Activated CD4-positive, alpha-beta T cell treated with anti-CD3 and anti-CD28 coated beads for 1 hour (primary cell): ENCODE data around the gene MCF2L.

ENCODE experiments used
- DNase-seq: peaks from one replicate; pipeline ENCODE4 v3.0.0-alpha.2; 2020

Gene MCF2L

DNA sequence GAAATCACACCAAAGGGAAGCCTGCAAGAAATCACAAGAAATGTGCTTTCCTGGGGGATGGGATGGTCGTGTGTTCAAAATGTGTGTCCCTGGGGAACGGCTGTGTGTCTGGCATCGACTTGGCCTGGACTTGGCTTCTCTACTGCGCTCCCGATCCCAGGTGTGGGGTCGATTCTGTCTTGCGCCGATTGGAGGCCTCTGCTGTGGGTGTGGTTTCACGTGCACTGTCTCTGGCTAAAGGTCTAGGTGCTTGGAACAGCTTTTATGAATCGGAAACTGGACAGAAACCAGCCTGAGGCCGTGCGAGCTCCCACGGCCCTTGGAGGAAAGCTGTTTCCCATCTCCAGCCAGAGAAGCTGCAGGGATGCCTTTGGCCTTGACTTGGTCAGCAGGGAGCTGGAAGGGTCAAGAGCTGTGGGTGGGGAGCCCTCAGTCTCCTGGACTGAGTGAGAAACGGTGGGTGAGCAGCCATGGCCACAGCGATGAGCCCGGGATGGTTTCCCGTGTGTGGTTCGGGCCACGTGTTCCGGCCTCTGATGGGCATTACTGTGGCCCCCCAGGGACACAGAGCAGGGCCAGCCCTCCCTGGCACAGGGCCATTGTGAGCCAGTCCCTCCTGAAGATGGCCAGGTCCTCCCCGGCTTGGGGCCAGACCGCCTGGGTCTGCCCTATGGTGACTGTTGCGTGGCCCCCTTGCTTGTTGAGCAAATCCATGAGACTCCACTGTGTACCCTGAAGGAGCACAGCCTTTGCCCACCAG lies 29.7 kb downstream of the MCF2L start:
- DNase-seq = no peak

DNA sequence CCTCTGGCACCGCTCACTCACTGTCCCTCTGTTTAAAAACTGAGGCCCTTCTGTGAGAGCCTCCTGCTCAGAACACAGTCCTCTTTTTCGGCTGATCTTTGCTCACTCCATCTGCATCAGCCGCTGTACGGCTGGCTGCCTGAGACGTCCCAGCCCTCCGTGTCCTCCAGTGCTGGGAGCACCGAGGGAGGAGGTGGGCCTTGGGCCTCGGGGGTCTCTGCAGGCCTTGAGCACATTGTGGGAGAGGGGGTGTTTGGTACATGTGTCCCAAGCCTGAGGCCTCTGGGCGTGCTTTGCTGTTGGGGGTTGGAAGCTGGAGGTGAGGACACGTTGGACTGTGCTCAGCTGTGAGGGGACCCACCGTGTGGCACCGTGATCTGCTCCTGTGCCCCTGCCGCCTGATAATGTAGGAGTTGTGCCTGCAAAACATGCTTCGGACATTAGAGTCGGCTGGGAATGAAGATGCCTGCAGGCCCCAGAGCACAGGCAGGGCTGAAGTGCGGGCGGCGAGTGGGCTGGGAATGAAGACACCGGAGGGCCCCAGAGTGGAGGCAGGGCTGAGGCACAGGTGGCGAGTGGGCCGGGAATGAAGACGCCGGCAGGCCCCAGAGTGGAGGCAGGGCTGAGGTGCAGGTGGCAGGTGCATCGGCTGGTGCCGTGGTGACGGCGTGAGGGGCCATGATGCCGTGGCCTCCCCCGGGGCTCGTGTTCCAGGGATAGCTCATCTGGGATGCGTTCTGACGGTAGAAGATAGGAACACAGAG lies 30.6 kb downstream of the MCF2L start:
- no peak for DNase-seq

DNA sequence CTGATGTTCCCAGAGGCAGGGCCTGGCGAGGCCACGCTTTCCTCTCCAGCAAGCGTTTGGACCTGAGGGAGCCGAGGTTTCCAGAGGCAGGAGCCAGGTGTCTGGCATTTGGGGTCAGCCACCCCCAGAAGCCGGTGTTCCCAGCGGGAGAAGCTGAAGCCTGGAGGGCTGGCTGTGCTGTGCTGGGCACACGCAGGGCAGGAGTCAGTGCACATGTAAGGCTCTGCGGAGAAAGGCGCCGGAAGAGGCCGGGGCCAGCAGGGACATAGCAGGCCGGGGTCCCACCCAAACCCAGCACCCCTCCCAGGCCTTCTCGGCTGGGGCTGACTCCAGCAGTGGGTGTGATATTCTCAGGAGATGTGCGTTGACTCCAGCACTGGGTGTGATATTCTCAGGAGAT lies 31.6 kb downstream of the MCF2L start:
- no peak for DNase-seq

DNA sequence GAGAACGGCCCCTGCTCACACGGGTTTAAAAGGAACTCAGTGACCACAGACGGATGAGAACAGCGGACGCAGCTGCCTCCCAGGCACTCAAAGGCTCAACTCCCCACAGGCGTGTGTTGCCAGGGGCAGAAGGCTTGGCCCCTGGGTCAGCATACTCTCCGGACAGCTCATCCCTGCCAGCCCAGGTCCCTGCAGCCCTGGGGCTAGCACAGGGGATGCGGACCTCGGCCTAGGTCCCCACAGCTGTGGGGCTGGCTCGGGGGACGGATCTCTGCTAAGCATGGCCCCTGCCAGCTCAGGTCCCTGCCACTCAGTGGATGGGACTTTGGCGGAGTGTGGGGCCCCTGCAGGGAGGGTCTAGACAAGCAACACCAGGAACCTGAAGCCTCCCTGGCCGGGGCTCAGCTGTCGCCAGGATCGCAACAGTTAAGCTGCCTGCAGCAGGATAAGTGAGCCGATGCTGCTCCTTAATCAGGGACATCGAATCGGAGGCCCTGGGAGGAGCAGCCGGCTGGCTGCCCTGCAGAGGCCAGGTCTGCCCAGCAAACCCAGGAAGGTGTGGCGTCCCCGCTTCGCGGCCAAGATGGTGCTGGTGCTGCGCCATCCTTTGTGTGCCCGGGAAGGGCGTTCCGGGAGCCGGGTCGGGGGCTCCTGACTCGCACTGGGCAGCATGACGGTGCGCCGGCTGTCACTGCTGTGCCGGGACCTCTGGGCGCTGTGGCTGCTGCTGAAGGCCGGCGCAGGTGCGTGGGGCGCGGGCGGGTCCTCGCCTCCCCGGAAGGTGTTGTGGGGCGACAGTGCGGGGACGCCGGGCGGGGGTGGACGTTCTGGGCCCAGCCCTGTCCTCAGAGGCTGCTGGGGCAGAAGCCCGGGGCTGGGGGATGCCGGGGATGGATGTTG lies 32.5 kb downstream of the MCF2L start:
- no peak for DNase-seq

DNA sequence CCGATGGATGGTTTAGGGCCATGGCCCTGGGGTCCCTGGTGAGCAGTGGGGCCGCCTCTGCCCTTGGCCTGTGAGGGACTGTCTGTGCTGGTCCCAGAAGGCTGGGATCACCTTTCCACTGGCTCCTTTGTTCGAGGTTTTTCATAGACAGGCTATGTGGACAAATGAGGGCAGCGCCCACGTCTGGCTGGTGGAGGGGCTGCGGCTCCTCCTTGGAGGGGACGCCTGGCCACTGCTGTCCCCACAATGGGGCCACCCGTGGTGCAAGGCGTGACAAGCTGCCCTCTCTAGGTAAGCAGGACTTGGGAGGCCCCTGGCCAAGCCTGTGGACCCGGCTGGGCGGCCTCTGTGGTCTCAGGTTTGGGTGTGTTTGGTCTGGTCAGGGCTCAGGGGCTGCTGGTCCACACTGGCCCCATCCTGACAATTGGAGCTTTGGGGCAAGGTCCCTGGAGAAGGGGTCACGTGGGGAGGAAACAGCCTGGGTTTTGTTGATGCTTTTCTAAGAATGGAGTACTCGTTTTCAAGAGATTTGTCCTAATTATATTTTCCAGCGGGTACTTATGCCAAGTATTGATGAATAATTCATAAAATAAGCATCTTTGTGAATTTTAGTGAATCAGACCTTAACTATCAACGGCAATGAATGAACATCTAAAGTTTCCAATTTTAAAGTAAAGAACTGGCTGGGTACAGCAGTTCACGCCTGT lies 33.3 kb downstream of the MCF2L start:
- DNase-seq = no peak

DNA sequence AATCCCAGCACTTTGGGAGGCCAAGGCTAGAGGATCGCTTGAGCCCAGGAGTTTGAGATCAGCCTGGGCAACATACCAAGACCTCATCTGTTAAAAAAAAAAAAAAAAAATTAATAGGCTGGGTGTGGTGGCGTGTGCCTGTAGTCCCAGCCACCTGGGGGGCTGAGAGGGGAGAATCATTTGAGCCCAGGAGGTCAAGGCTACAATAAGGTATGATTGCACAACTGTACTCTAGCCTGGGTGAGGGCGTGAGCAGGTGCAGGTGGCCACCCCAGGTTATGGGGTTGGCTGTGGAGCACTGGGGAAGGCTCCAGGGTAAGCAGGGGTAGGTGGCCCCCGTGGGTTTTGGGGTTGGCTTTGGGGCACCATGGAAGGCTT lies 33.9 kb downstream of the MCF2L start:
- DNase-seq = no peak

DNA sequence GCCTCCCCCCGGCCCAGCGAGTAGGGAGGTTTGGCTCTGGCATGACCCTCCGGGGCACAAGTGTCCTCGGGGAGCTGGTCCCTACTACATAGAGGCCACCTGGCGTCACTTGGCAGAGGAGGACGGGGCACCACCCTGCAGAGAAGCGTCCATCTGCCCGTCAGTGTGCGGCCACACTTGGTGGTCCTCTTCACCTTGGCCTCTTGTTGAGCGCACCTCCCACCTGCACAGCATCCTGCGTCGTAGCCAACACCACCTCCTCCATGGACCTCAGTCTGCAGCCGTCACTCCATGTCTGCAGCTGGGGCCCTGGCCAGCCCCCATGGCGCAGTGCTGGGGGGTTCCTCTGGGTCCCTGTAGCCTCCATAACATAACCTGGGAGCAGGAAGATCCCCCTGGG lies 35.1 kb downstream of the MCF2L start:
- no peak for DNase-seq

DNA sequence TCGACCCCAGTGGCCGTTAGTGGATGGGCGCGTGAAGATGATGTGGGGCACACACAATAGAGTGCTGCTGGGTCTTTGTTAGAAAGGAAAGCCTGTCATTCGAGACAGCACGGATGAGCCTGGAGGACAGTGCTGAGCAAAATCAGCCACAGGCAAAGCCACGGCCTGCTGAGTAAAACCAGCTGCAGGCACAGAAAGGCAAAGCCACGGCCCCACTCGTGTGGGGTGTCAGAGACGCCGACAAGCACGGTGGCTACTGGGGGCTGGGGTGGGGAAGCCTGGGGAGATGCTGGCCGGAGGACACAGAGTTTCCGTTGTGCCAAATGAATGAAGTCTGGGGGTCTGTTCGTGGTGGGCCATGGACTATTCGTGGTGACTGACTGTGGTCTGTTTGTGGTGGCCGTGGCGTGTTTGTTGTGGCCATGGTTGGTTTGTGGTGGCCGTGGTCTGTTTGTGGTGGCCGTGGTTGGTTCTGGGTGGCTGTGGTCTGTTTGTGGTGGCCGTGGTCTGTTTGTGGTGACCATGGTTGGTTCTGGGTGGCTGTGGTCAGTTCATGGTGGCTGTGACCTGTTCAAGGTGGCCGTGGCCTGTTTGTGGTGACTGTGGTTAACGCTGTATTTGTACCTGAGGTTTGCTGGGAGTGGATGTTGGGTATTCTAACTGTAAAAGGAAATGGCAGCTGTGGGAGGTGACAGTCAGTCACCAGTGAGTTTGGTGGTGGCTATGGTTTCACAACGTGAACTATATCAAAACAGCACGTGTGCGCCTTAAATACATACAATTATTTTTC lies 36.3 kb downstream of the MCF2L start:
- DNase-seq = no peak

DNA sequence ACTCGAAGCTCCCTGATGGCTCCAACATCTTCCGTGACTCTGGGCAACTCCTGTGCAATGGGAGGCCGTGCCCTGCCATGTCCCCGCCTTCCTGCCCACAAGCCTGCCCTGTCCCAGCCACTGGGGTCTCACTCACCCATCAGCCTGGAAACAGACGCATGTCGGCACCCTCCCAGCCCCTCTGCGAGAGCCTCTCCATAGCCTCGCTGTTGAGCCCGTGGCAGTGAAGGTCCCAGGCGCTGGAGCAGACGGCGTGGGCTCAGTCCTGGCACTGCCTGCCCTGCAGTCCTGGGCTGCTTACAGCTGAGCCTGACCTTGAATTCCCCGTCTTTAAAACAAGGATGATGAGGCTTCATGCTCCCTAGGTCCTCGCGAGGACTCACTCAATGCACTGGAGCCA lies 37.0 kb downstream of the MCF2L start:
- no peak for DNase-seq

DNA sequence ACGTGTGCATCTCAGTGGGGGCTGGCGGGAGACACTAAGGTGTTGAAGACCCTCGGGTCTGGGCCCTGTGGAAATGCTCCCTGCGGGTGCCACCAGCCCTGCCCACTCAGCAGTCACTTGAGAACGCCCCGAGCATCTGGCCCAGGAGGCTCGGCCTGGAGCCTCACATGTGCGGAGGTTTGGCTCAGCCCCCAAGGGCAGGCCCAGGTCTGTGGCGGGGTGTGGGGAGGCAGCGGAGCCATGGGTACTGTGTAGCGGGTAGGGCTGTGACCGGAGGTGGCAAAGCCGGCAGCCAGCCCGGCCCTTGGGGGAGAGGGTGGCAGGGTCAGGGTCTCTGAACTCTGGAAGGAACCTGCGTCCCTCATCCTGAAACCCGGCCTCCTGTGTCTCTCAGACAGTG lies 37.6 kb downstream of the MCF2L start:
- no peak for DNase-seq

DNA sequence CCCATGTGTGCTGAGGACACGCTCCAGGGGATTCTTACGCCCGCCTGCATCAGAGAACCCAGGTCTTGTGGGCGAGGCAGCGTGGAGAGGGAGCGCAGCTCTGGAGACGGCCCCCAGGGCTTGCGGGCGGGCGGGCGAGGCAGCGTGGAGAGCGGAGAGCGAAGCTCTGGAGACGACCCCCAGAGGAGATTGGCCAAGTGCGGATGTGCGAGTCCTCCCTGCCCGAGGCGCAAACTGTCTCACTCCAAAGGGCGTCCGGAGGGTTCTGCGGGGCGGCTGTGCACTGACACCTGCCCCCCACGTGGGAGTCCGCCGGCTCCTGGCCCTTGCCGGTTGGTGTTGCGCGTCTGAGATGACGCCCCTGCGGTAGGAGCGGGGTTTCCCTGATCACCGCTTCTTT lies 39.8 kb downstream of the MCF2L start:
- DNase-seq = no peak

DNA sequence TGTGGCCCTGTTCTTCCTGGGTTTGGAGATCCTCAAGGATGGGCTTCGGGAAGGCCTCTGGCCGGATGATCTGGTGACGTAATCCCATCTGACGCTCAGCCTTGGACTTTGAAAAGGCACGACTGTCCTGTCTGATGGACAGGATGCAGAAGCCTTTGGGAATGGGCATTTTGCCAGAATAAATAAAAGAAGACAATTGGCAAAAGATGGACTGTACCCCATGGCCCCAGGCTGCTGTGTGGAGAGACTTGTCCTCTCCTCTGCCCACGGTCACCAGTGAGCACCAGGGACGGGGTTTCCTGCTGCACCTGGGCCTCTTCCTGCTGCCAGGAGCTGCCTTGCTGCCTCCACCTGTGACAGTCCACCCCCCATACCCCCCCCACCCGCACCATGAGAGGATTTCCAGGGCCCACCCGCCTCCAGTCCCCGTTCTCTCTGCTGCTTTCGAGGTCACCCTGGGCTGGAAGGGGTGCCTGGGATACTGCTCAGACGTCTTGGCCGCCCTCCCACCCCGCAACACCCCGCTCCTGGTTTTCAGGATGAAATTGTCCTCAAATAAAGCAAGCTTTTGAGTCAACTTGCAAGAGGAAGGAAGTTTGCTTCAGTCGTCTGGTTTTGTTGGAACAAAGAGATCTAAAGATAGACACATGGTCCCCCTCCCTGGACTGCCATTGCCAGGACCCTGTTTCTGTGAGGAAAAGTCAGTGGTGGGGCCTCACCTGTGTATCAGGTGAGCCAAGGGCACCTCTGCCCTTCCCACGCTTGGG lies 40.9 kb downstream of the MCF2L start:
- DNase-seq = no peak

DNA sequence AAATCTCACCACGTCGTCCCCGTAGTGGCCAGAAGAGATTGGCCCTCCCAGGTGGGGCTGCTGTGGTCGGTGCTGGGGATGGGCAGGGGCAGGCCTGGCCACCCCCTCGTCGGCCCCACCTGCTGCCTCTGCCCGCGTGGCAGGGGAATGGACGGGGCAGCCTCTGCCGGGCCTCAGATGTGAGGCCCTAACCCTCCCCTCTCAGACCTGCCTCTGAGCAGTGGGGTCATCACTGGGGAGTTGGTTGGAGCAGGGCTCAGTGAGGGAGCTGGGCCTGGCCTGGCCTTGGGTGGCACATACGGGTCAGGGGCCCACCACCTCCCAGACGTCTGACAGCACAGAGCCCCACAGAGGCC lies 41.5 kb downstream of the MCF2L start:
- DNase-seq = no peak

DNA sequence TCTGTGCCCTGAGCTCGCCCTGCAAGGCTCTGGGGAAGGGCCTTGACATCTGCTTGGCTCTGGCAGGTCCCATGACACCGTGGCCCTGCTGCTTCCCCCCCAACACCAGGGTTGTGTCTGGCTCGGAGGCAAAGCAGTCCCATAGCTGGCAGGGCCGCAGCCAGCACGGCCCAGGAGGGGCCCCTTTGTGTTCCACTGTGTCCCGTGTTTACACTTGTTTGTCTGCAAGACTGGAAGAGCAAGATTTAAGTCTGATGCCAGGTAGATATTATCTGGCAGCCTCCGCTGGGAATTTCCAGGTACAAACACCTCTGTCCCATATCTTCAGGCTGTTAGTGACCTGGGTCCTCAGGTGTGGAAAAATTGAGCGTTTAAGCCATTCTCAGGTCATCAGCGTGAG lies 44.3 kb downstream of the MCF2L start:
- no peak for DNase-seq

DNA sequence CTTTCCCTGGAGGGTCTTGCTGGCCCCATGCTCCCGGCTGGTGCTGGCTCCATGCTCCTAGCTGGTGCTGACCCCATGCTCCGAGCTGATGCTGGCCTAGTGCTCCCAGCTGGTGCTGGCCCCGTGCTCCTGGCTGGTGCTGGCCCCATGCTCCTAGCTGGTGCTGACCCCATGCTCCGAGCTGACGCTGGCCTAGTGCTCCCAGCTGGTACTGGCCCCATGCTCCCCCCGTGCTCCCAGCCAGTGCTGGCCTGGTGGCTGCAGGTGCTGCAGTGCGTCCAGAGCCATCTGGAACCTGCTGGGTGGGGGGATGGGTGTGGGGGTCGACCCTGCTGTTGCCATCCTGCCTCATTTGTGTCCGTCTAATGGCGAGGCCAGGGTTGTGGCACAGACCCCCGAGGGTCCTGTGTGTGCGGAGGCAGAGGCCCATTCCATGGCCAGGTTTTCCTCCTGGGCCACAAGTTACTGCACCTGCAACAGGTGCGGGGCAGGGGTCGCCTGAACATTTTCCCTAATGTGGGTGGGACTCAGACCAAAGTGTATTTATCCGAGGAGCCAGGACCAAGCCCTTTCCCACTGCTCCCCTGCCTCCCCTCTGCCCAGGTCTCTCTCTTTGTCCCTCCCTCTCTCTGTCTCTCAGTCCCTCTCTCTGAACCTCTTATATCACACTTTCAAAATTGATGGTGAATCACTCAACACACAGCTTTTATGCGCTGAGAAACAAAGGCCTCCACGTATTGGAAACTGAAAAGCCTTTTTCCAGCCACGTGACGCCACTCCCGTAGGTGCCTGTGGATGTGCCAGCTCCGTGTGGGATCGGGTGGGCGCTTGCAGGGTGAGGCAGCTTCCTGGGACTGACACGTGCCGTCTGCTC lies 45.1 kb downstream of the MCF2L start:
- DNase-seq = no peak

DNA sequence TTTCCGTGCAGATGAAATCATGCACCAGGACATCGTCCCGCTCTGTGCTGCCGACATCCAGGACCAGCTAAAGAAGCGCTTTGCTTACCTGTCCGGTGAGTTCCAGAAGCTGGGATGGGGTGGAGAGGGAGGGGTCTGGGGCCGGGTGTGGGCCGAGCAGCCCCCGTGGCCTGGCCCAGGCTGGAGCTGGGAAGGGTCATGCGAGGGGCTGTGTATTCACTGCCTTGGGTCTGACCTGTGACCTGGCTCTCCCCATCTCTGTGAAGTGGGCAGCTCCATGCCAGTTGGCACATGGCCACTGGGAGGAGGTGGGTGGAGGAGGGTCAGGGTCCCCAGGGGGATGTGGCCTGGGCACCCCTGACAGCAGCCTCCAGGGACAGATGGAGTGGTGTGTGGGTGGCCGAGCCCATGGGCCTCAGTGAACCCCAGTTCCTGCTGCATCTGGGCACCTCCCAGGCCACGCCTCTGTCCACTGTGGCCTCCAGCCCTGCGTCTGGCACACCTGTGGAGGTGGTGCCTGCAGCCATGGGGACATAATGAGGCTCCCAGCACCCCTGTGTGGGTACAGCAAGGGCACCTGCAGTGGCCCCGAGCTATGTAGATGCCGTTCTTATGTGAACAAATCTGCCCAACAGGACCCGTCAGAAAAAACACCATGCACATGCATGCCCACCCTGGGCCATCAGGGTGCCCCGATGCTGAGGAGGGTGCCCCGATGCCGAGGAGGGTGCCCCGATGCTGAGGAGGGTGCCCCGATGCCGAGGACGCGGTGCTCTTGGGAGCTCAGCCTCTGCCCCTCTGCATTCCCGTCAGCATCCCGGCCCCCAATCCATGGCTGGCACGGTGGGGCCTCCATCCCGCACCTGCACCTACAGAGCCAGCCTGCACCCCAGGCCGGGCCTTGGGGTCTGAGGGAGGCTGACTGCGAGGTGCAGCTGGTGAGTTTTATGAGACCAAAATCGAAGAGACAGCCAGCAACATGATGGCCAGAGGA lies 46.0 kb downstream of the MCF2L start:
- no peak for DNase-seq

DNA sequence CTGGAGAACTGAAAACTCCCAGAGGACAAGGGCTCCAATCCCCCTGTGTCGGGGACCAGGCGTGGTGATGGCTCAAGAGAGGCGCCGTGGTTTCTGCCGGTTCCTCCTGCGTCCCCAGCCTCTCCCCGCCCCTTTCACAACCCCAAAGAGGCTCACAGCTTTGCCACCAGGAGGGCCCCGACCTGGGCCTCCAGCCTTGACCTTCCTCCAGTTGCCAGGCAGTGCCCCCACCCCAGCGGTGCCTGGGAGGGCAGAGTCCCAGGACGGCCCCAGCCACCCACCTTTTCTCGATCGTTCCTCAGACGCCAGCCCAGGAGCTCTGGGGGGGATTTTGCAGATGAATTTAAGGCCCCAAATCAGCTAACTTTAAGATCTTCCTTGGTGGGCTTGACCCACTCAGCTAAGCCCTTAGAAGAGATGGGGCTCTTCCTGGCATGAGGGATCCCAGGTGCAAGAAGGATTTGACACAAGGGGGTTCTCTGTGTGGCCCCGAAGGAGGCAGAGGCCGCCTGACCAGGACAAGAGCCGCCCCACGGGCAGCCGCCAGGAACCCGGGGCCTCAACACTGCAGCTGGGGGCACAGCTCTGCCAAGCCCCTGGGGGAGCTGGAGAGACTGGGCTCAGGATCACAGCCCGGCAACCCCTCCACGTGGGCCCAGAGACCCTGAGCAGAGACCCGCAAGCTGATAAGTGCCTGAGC lies 47.0 kb downstream of the MCF2L start:
- DNase-seq = no peak

DNA sequence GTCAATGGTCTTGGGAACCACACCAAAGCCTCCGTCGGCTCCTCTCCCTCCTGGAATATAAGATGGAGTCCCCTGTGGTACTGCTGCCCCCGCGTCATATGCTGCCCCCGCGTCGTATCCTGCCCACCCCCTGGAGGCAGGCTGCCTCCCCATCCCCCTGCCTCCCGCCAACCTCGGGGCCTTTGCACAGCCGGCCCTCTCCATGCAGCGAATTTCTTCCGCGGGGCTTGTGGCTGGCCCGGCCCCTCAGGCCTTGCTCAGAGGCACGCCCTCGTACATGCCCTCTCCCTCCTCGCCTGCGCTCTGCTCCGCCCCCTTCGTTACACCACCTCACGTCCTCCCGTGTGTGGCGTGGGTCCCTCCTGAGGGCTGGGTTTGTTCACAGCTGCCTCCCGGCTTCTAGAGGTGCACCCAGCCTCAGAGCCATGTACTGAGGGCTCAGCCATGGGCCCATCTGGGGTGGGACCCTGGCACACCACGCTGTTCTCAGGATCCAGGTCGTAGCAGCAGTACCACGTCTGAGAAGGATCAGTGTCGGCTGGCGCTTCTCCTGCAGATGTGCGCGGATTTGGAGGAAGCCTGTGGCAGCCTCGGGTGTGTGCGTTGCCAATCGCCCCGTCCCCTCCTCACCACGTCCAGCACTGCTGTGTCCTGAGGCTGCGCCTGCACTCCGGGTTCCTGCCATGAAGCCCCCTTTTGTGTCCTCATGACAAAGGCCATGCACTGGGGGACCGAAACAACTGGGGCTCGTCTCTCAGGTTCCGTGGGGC lies 47.7 kb downstream of the MCF2L start:
- no peak for DNase-seq
